NCI-H82 treated with DMSO at 0.1 percent for 48 hours (cell line): ENCODE measurements around the gene OR8B3.

Experiments
- DNase-seq: peaks from one replicate; lab custom pipeline; 2025; ENCODE audit not compliant: unreplicated experiment; lab: John Stamatoyannopoulos, UW

OR8B3 gene

GRCh38 chr11:124376280-124376679, 22.5 kb downstream of the OR8B3 start:
- DNase-seq: no peak

- DNase-seq: no peak
Measured at GRCh38 chr11:124359566-124359965, 39.3 kb downstream of the OR8B3 start.

DNA sequence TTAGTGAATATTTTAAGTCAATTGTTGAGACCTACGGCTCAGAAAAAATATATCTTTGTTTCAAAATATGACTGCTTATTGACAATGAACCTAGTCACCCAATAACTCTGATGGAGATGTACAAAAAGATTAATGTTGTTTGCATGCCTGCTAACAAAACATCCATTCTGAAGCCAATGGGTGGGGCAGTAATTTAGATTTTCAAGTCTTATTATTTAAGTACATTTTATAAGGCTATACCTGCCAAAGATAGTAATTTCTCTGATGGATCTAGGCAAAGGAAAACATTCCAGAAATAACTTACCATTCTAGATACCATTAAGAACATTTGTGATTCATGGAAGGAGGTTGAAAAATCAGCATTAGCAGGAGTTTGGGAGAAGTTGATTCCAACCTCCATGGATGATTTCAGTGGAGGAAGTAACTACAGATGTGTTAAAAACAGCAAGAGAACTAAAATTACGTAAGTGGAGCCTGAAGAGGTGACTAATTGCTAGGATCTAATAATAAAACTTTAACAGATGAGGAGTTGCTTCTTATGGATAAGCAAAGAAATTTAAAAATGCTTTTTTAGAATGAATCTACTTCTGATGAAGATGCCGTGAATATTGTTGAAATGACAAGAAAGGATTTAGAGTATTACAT, 52.4 kb downstream of the OR8B3 start:
- DNase-seq: no peak
